HG02642 (cell line): ENCODE data around the gene TRERF1.

Source experiments
- ATAC-seq: cut with Tn5 transposase; IDR thresholded peaks from one replicate; pipeline ENCODE4 v1.9.1; 2021; ENCODE audit warnings: mild to moderate bottlenecking; ENCODE audit not compliant: unreplicated experiment, poor library complexity

Gene TRERF1

GRCh38 chr6:42372699-42373098 lies 79.0 kb downstream of the TRERF1 start:
- ATAC-seq: no peak

GRCh38 chr6:42370323-42370985 lies 81.3 kb downstream of the TRERF1 start:
- ATAC-seq: no peak

GRCh38 chr6:42369568-42369967 lies 82.2 kb downstream of the TRERF1 start:
- ATAC-seq: no peak

GRCh38 chr6:42368181-42368580 lies 83.5 kb downstream of the TRERF1 start:
- no peak for ATAC-seq

- ATAC-seq: peak; percentile 62
These were observed 84.2 kb downstream of the TRERF1 start for GRCh38 chr6:42367353-42368011.

GRCh38 chr6:42366999-42367352 lies 84.8 kb downstream of the TRERF1 start:
- no peak for ATAC-seq

- ATAC-seq: no peak
These were observed 85.6 kb downstream of the TRERF1 start for GRCh38 chr6:42366011-42366705.

GRCh38 chr6:42365021-42365420 lies 86.7 kb downstream of the TRERF1 start:
- ATAC-seq: no peak

GRCh38 chr6:42363926-42364849 lies 87.5 kb downstream of the TRERF1 start:
- no peak for ATAC-seq

GRCh38 chr6:42361036-42361435 lies 90.7 kb downstream of the TRERF1 start:
- no peak for ATAC-seq

- no peak for ATAC-seq
These were observed 92.7 kb downstream of the TRERF1 start for GRCh38 chr6:42359021-42359420.

GRCh38 chr6:42355416-42355815 lies 96.3 kb downstream of the TRERF1 start:
- no peak for ATAC-seq

- no peak for ATAC-seq
These were observed 97.0 kb downstream of the TRERF1 start for GRCh38 chr6:42354702-42355101.

- ATAC-seq: no peak
These were observed 98.7 kb downstream of the TRERF1 start for GRCh38 chr6:42352856-42353564.

GRCh38 chr6:42350911-42351310 lies 100.8 kb downstream of the TRERF1 start:
- no peak for ATAC-seq

- no peak for ATAC-seq
These were observed 101.8 kb downstream of the TRERF1 start for GRCh38 chr6:42349753-42350511.

- ATAC-seq: no peak
These were observed 104.3 kb downstream of the TRERF1 start for GRCh38 chr6:42347456-42347855.

- ATAC-seq: no peak
These were observed 105.9 kb downstream of the TRERF1 start for GRCh38 chr6:42345696-42346416.

GRCh38 chr6:42344756-42345155 lies 107.0 kb downstream of the TRERF1 start:
- no peak for ATAC-seq
